ENCODE data around the gene PSMD9.

Gene PSMD9

GRCh38 chr12:121966959-121967358, 78.4 kb downstream of the PSMD9 start:
- ATAC-seq (no peak), DNase-seq (no peak)
- Mint-ChIP-seq H3K27ac (no peak overlapping the region), H3K9me3 (peaks cover 1% of the 10 kb centered on the region), H3K4me3 (no peak overlapping the region), H3K36me3 (ENCODE audit: low read depth) (peaks cover 2% of the 10 kb centered on the region), H3K27me3 (peaks cover 3% of the 10 kb centered on the region), H3K4me1 (no peaks in the 10 kb centered on the region)
